ENCODE measurements around the gene OVOL1. TPM values are rescaled to one million over a fixed set of nuclear protein-coding genes. Genes with fewer than 3 reads are reported as not detected.
"Not testable (repeated sequence)": the region's sequence is repeated elsewhere in the genome, so short reads cannot be mapped to it uniquely, and the experiment has no call there.

Gene OVOL1
- total RNA-seq, 1 donor, result not detected

DNA sequence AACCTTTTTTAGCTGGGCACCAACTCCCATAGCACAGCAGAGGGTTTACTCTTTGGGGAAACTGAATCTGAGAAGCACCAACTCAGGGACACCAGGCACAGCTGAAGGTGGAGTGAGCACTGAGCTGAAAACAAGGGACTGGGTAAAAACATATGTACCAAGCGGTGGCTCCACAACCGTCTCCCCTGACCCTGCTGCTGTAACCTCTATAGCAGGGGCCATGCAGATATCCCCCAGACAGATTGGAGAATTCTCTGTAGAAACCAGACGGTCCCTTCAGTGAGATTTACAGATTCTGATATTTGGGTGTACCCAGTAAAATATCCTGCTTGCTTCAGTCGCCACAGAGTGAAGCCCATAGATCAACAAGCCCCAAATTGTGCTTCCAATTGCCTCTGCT is 42.6 kb downstream of the OVOL1 start:
- H3K4me3 ChIP-seq (ENCODE audit: low read depth, low read length), result no peak overlapping the region
- DNase-seq (ENCODE audit: low read depth), result no peak
- TF ChIP-seq, protein P1, sequence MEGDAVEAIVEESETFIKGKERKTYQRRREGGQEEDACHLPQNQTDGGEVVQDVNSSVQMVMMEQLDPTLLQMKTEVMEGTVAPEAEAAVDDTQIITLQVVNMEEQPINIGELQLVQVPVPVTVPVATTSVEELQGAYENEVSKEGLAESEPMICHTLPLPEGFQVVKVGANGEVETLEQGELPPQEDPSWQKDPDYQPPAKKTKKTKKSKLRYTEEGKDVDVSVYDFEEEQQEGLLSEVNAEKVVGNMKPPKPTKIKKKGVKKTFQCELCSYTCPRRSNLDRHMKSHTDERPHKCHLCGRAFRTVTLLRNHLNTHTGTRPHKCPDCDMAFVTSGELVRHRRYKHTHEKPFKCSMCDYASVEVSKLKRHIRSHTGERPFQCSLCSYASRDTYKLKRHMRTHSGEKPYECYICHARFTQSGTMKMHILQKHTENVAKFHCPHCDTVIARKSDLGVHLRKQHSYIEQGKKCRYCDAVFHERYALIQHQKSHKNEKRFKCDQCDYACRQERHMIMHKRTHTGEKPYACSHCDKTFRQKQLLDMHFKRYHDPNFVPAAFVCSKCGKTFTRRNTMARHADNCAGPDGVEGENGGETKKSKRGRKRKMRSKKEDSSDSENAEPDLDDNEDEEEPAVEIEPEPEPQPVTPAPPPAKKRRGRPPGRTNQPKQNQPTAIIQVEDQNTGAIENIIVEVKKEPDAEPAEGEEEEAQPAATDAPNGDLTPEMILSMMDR (IDR thresholded peaks at IDR 0.05; ENCODE audit: insufficient read depth, low read depth, low read length), result no peak

DNA sequence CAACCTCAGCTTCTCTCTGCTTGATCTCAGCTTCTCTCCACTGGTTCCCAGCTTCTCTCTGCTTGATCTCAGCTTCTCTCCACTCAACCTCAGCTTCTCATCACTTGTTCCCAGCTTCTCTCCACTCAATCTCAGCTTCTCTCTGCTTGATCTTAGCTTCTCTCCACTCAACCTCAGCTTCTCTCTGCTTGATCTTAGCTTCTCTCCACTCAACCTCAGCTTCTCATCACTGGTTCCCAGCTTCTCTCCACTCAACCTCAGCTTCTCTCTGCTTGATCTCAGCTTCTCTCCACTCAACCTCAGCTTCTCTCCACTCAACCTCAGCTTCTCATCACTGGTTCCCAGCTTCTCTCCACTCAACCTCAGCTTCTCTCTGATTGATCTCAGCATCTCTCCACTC is 45.4 kb downstream of the OVOL1 start:
- not testable (repeated sequence) for H3K4me3 ChIP-seq (ENCODE audit: low read depth, low read length)

DNA sequence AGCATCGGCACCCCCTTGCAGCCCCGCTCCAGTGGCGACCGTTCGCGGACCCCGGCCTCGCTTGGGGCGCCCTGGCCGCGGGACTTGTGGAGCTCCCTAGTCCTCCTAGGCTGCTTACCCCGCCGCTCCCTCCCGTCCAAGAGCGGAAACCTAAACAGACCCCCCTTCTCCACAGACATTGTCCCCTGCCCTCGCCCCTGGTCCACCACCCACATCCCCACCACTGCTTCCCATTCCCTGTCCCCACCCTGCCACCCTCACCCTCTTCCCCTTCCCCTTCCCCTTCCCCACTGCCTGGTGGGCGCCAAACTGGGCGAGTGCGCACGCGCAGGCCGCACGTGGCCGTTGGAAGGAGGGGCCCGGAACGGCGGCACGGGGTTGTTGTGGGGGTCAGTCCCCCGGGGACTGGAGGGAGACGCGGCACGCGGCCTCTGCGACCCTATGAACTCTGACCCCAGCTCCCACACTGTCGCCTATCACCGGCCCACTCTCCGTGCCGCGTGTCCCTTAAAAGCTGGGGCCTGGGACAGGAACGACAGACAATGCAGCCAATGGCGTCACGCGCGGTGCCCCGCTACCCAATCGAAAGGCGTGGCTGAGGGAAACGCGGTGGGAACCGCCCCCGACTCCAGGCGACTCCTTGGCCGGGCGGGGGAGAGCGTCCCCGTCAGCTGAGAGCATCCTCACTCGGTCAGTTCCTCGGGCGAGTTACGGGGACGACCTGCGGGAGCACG is 46.6 kb downstream of the OVOL1 start, which contains the start of gene SNX32:
Gene SNX32, plus strand, starts transcription at position 667 of the 734 bp plus-strand sequence. CDS start 103 bp downstream, outside the sequence.
- TF ChIP-seq, protein P1 (IDR thresholded peaks at IDR 0.05; ENCODE audit: insufficient read depth, low read depth, low read length), result no peak
- DNase-seq (ENCODE audit: low read depth), result peak; percentile 91
- peak within 1 kb of the TSS; percentile 72 for H3K4me3 ChIP-seq (ENCODE audit: low read depth, low read length)

More for the DNA sequence above, 45.4 kb downstream of the OVOL1 start:
- not testable (repeated sequence) for DNase-seq (ENCODE audit: low read depth)

DNA sequence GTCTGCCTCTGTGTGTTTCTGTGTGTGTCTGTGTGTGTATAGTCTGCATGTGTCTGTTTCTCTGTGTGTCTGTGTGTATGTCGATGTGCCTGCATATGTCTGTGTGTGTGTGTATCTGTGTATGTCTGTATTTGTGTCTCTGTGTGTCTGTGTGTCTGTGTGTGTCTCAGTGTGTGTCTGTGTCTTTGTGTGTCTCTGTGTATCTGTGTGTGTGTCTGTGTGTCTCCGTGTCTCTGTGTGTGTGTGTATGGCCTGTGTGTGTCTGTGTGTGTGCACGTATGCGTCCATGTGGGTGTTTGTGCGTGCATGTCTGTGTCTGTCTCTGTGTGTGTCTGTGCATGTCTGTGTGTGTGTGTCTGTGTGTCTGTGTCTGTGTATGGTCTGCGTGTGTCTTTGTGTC is 47.3 kb downstream of the OVOL1 start:
- TF ChIP-seq, protein P1 (IDR thresholded peaks at IDR 0.05; ENCODE audit: insufficient read depth, low read depth, low read length), result no peak
- no peak for DNase-seq (ENCODE audit: low read depth)
- peak overlapping the region; percentile 72 for H3K4me3 ChIP-seq (ENCODE audit: low read depth, low read length)

DNA sequence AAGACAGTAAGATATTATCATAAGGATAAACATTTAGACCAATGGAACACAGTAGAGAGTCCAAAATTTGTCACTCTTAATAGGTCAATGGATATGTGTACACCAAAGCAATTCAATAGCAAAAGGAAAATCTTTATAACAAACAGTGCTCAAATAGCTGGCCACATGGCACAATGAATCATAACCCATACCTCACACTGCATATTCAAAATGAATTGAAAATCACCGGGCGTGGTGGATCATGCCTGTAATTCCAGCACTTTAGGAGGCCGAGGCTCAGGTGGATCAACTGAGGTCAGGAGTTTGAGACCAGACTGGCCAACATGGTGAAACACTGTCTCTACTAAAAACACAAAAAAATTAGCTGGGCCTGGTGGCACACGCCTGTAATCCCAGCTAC is 55.3 kb downstream of the OVOL1 start:
- H3K4me3 ChIP-seq (ENCODE audit: low read depth, low read length), result no peak overlapping the region
- DNase-seq (ENCODE audit: low read depth), result no peak
- TF ChIP-seq, protein P1 (IDR thresholded peaks at IDR 0.05; ENCODE audit: insufficient read depth, low read depth, low read length), result no peak

DNA sequence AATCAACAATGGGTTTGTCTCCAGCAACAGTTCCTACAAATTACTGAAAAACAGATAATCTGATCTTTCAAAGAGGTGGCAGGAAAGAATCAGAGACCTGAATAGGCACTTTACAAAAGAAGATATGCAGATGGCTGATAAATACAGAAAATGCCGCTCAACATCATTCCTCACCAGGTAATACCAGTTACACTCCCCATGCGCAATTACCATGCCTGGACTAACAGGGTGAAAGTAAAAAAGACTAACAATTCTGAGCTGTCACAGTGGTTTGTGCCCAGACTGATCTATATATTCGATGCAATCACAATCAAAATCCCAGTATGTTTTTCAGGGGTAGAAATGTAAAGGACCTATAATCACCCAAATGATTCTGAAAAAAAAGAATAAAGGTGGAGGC is 56.9 kb downstream of the OVOL1 start:
- TF ChIP-seq, protein P1 (IDR thresholded peaks at IDR 0.05; ENCODE audit: insufficient read depth, low read depth, low read length), result no peak
- DNase-seq (ENCODE audit: low read depth), result no peak
- no peak overlapping the region for H3K4me3 ChIP-seq (ENCODE audit: low read depth, low read length)

DNA sequence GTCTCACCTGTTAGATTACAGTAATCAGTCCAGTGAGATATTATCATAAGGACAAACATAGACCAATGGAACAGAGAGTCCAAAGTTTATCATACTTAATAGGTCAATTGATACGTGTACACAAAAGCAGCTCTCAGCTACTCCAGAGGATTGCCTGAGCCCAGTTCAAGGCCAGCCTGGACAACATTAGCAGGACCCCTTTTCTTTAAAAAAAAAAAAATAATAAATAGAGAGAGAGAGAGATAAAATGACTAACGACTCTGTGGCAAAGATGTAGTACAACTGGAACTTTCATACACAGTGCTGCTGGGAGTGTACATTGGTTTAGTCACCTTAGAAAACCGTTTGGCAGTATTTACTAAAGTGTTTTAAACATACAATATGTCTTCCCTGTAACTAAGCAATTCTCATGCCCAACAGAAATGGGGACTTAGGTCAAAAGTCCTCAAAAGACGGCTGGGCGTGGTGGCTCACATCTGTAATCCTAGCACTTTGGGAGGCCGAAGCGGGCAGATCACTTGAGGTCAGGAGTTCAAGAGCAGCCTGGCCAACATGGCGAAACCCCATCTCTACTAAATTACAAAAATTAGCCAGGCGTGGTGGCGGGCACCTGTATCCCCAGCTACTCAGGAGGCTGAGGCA is 57.5 kb downstream of the OVOL1 start:
- DNase-seq (ENCODE audit: low read depth), result no peak
- TF ChIP-seq, protein P1 (IDR thresholded peaks at IDR 0.05; ENCODE audit: insufficient read depth, low read depth, low read length), result no peak
- no peak overlapping the region for H3K4me3 ChIP-seq (ENCODE audit: low read depth, low read length)

Data from fibroblast of villous mesenchyme (primary cell).